ENCODE results near the gene NT5C1B.

Gene NT5C1B

GRCh38 chr2:18548621-18549020, 40.7 kb downstream of the NT5C1B start:
- no peak for DNase-seq

- DNase-seq, result no peak
Observed at GRCh38 chr2:18546567-18546966, 42.8 kb downstream of the NT5C1B start.

GRCh38 chr2:18545384-18545783, 44.0 kb downstream of the NT5C1B start:
- no peak for DNase-seq

GRCh38 chr2:18544171-18544570, 45.2 kb downstream of the NT5C1B start:
- no peak for DNase-seq

- DNase-seq, result no peak
Observed at GRCh38 chr2:18540872-18541271, 48.5 kb downstream of the NT5C1B start.

- DNase-seq, result no peak
Observed at GRCh38 chr2:18536697-18537096, 52.7 kb downstream of the NT5C1B start.

- DNase-seq, result no peak
Observed at GRCh38 chr2:18536100-18536499, 53.3 kb downstream of the NT5C1B start.

GRCh38 chr2:18531194-18531593, 58.2 kb downstream of the NT5C1B start:
- no peak for DNase-seq

- DNase-seq, result no peak
Observed at GRCh38 chr2:18527822-18528221, 61.5 kb downstream of the NT5C1B start.

- no peak for DNase-seq
Observed at GRCh38 chr2:18527326-18527725, 62.0 kb downstream of the NT5C1B start.

- DNase-seq, result no peak
Observed at GRCh38 chr2:18526429-18526828, 62.9 kb downstream of the NT5C1B start.

GRCh38 chr2:18525852-18526251, 63.5 kb downstream of the NT5C1B start:
- no peak for DNase-seq

GRCh38 chr2:18525236-18525635, 64.1 kb downstream of the NT5C1B start:
- no peak for DNase-seq

GRCh38 chr2:18522484-18523146, 66.8 kb downstream of the NT5C1B start:
- no peak for DNase-seq

GRCh38 chr2:18520451-18521425, 68.6 kb downstream of the NT5C1B start:
- peak; percentile 43 to 67 (median 50) for DNase-seq

GRCh38 chr2:18519914-18520450, 69.4 kb downstream of the NT5C1B start:
- DNase-seq, result no peak

- no peak for DNase-seq
Observed at GRCh38 chr2:18518116-18519111, 71.0 kb downstream of the NT5C1B start.

GRCh38 chr2:18517386-18517785, 72.0 kb downstream of the NT5C1B start:
- no peak for DNase-seq

GRCh38 chr2:18516112-18516511, 73.3 kb downstream of the NT5C1B start:
- no peak for DNase-seq

GRCh38 chr2:18514526-18515461, 74.6 kb downstream of the NT5C1B start:
- no peak for DNase-seq
